NCI-H187 treated with DMSO at 0.1 percent for 48 hours (cell line): ENCODE results near the gene NDUFA7.
"Not testable (repeated sequence)": the region's sequence is repeated elsewhere in the genome, so short reads cannot be mapped to it uniquely, and the experiment has no call there.

Experiments used
- DNase-seq: peaks from one replicate; lab custom pipeline; 2025; lab: John Stamatoyannopoulos, UW

Gene NDUFA7

GRCh38 chr19:8321067-8321985, at the start of gene NDUFA7, which contains the start of gene RPS28:
Gene NDUFA7, minus strand, starts transcription at chr19:8321375. Its CDS starts 17 bp downstream, at chr19:8321358.
Gene RPS28, plus strand, starts transcription at chr19:8321496. Its CDS starts 35 bp downstream, at chr19:8321531.
- DNase-seq = peak; percentile 25

GRCh38 chr19:8370176-8371010, 49.2 kb upstream of the NDUFA7 start:
- no peak for DNase-seq

GRCh38 chr19:8367327-8368001, 46.3 kb upstream of the NDUFA7 start:
- no peak for DNase-seq

- no peak for DNase-seq
Observed at GRCh38 chr19:8366961-8367326, 45.8 kb upstream of the NDUFA7 start.

GRCh38 chr19:8366121-8366581, 45.0 kb upstream of the NDUFA7 start:
- no peak for DNase-seq

- DNase-seq = no peak
Observed at GRCh38 chr19:8363803-8364771, 42.9 kb upstream of the NDUFA7 start, which contains the start of gene ANGPTL4. Gene ANGPTL4, plus strand, starts transcription at chr19:8364155. Its CDS starts 167 bp downstream, at chr19:8364322.

- no peak for DNase-seq
Observed at GRCh38 chr19:8361921-8362793, 41.0 kb upstream of the NDUFA7 start.

- DNase-seq = no peak
Observed at GRCh38 chr19:8360196-8360595, 39.0 kb upstream of the NDUFA7 start.

- DNase-seq = no peak
Observed at GRCh38 chr19:8358948-8359347, 37.8 kb upstream of the NDUFA7 start.

- DNase-seq = no peak
Observed at GRCh38 chr19:8357007-8357521, 35.9 kb upstream of the NDUFA7 start.

- DNase-seq = no peak
Observed at GRCh38 chr19:8355631-8356402, 34.6 kb upstream of the NDUFA7 start.

GRCh38 chr19:8352845-8353244, 31.7 kb upstream of the NDUFA7 start:
- DNase-seq = not testable (repeated sequence)

GRCh38 chr19:8352134-8352827, 31.1 kb upstream of the NDUFA7 start:
- no peak for DNase-seq

- not testable (repeated sequence) for DNase-seq
Observed at GRCh38 chr19:8349629-8350372, 28.6 kb upstream of the NDUFA7 start.

GRCh38 chr19:8343483-8343844, 22.3 kb upstream of the NDUFA7 start:
- DNase-seq = no peak

GRCh38 chr19:8342684-8343482, 21.7 kb upstream of the NDUFA7 start, which contains the start of gene KANK3:
Gene KANK3, minus strand, starts transcription at chr19:8343262. Its CDS starts 5,434 bp downstream, at chr19:8337828.
- DNase-seq = peak; percentile 2

GRCh38 chr19:8342316-8342683, 21.1 kb upstream of the NDUFA7 start:
- no peak for DNase-seq
